Natural killer cell (primary cell): ENCODE data around the gene CACNB2. TPM values are rescaled to one million over a fixed set of nuclear protein-coding genes. Genes with fewer than 3 reads are reported as not detected.

Experiments used
- ATAC-seq, 3 donors: fragments of 150-1000 bp in 2 of 3; fragments of 200-7000 bp in 1 of 3; cut with Tn5 transposase; 1 replicate in 1 of 3; 2 replicates in 2 of 3; pipeline ENCODE4 v1.10.0; 2021; ENCODE audit warnings: mild to moderate bottlenecking in 2 of 3, moderate library complexity in 2 of 3
- DNase-seq, 2 donors: peaks; one replicate each; pipeline versions ENCODE4 v3.0.0 to v3.0.0-alpha.2; 2013 to 2021; ENCODE audit warnings: mixed read lengths in 1 of 2
- H3K27ac ChIP-seq: one replicate; pipeline ENCODE4 v1.5.1; 2013; ENCODE audit warnings: mild to moderate bottlenecking, low read length
- H3K27me3 ChIP-seq: one replicate; pipeline ENCODE4 v1.6.1; 2013; ENCODE audit warnings: low read length; ENCODE audit not compliant: control insufficient read depth, insufficient read depth
- H3K36me3 ChIP-seq: one replicate; pipeline ENCODE4 v1.6.1; 2013; ENCODE audit warnings: low read length; ENCODE audit not compliant: control insufficient read depth, insufficient read depth
- H3K4me1 ChIP-seq: one replicate; pipeline ENCODE4 v1.6.1; 2013; ENCODE audit warnings: low read length; ENCODE audit not compliant: control insufficient read depth, insufficient read depth
- H3K4me3 ChIP-seq: one replicate; pipeline ENCODE4 v1.5.1; 2013; ENCODE audit warnings: low read length
- H3K9me3 ChIP-seq: one replicate; pipeline ENCODE4 v1.6.1; 2013; ENCODE audit warnings: low read length; ENCODE audit not compliant: control insufficient read depth, insufficient read depth
- H3K27ac Mint-ChIP-seq, 2 donors: one replicate each; pipeline ENCODE4 v1.8.0; 2022; ENCODE audit warnings: mild to moderate bottlenecking in 2 of 2, mixed read lengths in 2 of 2, moderate library complexity in 1 of 2
- H3K27me3 Mint-ChIP-seq, 2 donors: one replicate each; pipeline ENCODE4 v1.8.0; 2022; ENCODE audit warnings: low read depth in 2 of 2, mixed read lengths in 2 of 2
- H3K36me3 Mint-ChIP-seq: one replicate; pipeline ENCODE4 v1.8.0; 2022; ENCODE audit warnings: mixed read lengths
- H3K4me1 Mint-ChIP-seq, 2 donors: one replicate each; pipeline ENCODE4 v1.8.0; 2022; ENCODE audit warnings: mixed read lengths in 2 of 2
- H3K4me3 Mint-ChIP-seq: one replicate; pipeline ENCODE4 v1.8.0; 2022; ENCODE audit warnings: mild to moderate bottlenecking, moderate library complexity, mixed read lengths
- H3K9me3 Mint-ChIP-seq, 2 donors: one replicate each; pipeline ENCODE4 v1.8.0; 2022; ENCODE audit warnings: mixed read lengths in 2 of 2
- CTCF ChIP-seq: fragments of 200-600 bp; IDR thresholded peaks from one replicate; pipeline ENCODE4 v1.8.0; 2022; ENCODE audit warnings: antibody characterized with exemption
- WGBS: methylation state at CpG from one replicate; pipeline ENCODE4 v1.1.7; 2013; ENCODE audit warnings: missing lambda C conversion rate; ENCODE audit not compliant: insufficient coverage; 5-methylcytosine and 5-hydroxymethylcytosine counted together
- intact Hi-C: fragments of 100-400 bp; cut with micrococcal nuclease; formaldehyde crosslinking; loops from one replicate; pipeline ENCODE4 v1.14.2; 2022
- total RNA-seq, 4 donors: library from RNA; stranded (reverse); fragments of 120-200 nt in 1 of 4; gene quantifications; one replicate each; pipeline versions ENCODE4 v1.2.3 to v1.2.4, GENCODE V29; 2013 to 2022

CACNB2 gene
- total RNA-seq, 3 donors from 2014 or later (not counting 1 experiment from before 2014, with no cell fraction given): not detected

- no peak overlapping the region for H3K27ac ChIP-seq
- DNase-seq (no peak), ATAC-seq (no peak)
- H3K36me3 ChIP-seq: no peaks in the 10 kb centered on the region
- no peak overlapping the region for H3K4me3 ChIP-seq
- Mint-ChIP-seq H3K36me3 (no peaks in the 10 kb centered on the region), H3K9me3 (peaks cover 0 to 2% of the 10 kb centered on the region in 2 donors), H3K4me3 (no peak overlapping the region), H3K27me3 (no peaks in the 10 kb centered on the region), H3K4me1 (no peaks in the 10 kb centered on the region), H3K27ac (no peak overlapping the region)
- 100% methylated on average over 3 of the region's 5 CpGs for WGBS
- intact Hi-C loops: no loop called here
- H3K27me3 ChIP-seq: no peaks in the 10 kb centered on the region
- H3K4me1 ChIP-seq: no peaks in the 10 kb centered on the region
- no peak for TF ChIP-seq CTCF
- H3K9me3 ChIP-seq: no peaks in the 10 kb centered on the region
Measured at GRCh38 chr10:18159557-18159956, 19.3 kb downstream of the CACNB2 start.

GRCh38 chr10:18162021-18162627 is 21.9 kb downstream of the CACNB2 start:
- no peaks in the 10 kb centered on the region for H3K36me3 Mint-ChIP-seq
- no peak for ATAC-seq
- DNase-seq: no peak

DNA sequence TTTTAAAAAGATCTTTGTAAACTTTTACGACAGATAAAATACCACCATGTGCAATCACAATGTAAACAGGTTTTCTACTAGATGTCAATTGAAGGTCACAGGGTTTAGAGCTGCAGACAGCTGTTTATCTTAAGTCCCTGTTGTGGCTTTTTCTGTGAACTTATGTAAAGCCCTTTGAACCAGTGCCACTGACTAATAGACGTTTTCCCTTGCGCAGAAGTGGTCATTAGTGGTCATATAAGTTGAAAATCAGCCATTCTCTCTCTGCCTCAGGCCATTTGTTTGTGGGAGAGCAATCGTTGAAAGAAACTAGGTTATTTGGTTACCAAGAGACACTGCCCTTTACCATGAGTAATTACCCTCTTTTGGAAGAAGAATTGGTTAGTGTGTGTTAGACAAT is 23.9 kb downstream of the CACNB2 start:
- H3K4me3 Mint-ChIP-seq: no peak overlapping the region
- no peak overlapping the region for H3K27ac ChIP-seq
- H3K9me3 Mint-ChIP-seq: no peaks in the 10 kb centered on the region
- H3K4me1 ChIP-seq: no peaks in the 10 kb centered on the region
- DNase-seq (no peak), ATAC-seq (no peak)
- H3K9me3 ChIP-seq: no peaks in the 10 kb centered on the region
- H3K36me3 ChIP-seq: no peaks in the 10 kb centered on the region
- intact Hi-C loops: no loop called here
- no peak for TF ChIP-seq CTCF
- 73% methylated on average over 3 of the region's 4 CpGs for WGBS
- no peak overlapping the region for H3K4me3 ChIP-seq
- H3K36me3 Mint-ChIP-seq: no peaks in the 10 kb centered on the region
- H3K27me3 Mint-ChIP-seq: no peaks in the 10 kb centered on the region
- H3K27ac Mint-ChIP-seq: no peak overlapping the region
- H3K27me3 ChIP-seq: no peaks in the 10 kb centered on the region
- H3K4me1 Mint-ChIP-seq: no peaks in the 10 kb centered on the region

More at GRCh38 chr10:18162021-18162627, 21.9 kb downstream of the CACNB2 start:
- H3K27me3 ChIP-seq: no peaks in the 10 kb centered on the region
- no peaks in the 10 kb centered on the region for H3K9me3 ChIP-seq
- H3K4me1 ChIP-seq: no peaks in the 10 kb centered on the region
- WGBS: 94% methylated on average over 6 of the region's 7 CpGs
- H3K27me3 Mint-ChIP-seq: no peaks in the 10 kb centered on the region
- no peak overlapping the region for H3K27ac ChIP-seq
- H3K36me3 ChIP-seq: no peaks in the 10 kb centered on the region
- TF ChIP-seq CTCF: no peak
- no peak overlapping the region for H3K4me3 ChIP-seq
- no peaks in the 10 kb centered on the region for H3K4me1 Mint-ChIP-seq
- no peak overlapping the region for H3K27ac Mint-ChIP-seq
- no peak overlapping the region for H3K4me3 Mint-ChIP-seq
- intact Hi-C loops: no loop called here
- no peaks in the 10 kb centered on the region for H3K9me3 Mint-ChIP-seq

- ATAC-seq: no peak
Measured at GRCh38 chr10:18164748-18165361, 24.6 kb downstream of the CACNB2 start.

More at GRCh38 chr10:18164748-18165361, 24.6 kb downstream of the CACNB2 start:
- 96% methylated on average over 11 of the region's 11 CpGs for WGBS
- Histone ChIP-seq H3K36me3 (no peaks in the 10 kb centered on the region), H3K9me3 (no peaks in the 10 kb centered on the region), H3K4me3 (no peak overlapping the region), H3K27ac (no peak overlapping the region), H3K27me3 (no peaks in the 10 kb centered on the region), H3K4me1 (no peaks in the 10 kb centered on the region)
- no peaks in the 10 kb centered on the region for H3K27me3 Mint-ChIP-seq
- H3K36me3 Mint-ChIP-seq: no peaks in the 10 kb centered on the region
- no peak for DNase-seq
- no peak for TF ChIP-seq CTCF
- H3K27ac Mint-ChIP-seq: no peak overlapping the region
- H3K4me1 Mint-ChIP-seq: no peaks in the 10 kb centered on the region
- no peak overlapping the region for H3K4me3 Mint-ChIP-seq
- intact Hi-C loops: no loop called here
- H3K9me3 Mint-ChIP-seq: no peaks in the 10 kb centered on the region
